Measurements from ENCODE around the gene CASZ1.
A peak's percentile ranks its signal among the peaks of the same experiment; 100 is the strongest.

Gene CASZ1

DNA sequence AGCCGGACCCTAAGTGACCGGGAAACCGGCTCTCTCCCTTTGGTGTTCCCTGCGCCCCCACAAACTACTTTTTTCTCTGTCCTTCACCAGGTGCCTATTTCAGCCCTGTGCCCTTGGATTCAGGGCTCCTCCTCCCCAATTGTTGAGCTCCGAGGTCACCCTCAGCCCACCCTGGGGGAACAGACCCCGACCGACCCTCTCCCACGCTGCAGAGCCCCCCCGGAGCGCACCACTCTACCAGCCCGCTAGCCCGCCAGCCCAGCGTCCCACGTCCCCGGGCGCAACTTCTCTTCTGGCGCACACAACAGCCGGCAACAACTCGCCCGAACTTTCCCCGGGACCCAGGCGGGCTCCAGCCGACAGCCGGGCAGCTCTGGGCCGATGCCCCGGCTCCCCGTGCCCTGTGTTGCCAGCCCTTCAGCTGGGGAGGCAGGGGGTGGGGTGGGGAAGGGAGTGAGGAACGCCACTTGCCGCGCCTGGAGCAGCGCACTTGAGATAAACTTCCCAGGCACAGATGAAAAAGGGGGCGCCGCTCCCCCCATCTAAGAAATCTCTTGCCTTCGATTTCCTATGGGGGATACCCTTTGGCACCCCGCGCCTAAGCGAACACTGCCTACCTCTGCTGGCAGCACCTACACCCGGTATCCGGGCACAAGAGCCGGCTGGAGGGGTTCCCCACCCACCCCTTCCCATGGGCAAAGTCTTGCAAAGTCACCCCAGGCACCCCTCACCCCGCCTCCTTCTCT, 997 bp downstream of the CASZ1 start:
- DNase-seq = no peak

DNA sequence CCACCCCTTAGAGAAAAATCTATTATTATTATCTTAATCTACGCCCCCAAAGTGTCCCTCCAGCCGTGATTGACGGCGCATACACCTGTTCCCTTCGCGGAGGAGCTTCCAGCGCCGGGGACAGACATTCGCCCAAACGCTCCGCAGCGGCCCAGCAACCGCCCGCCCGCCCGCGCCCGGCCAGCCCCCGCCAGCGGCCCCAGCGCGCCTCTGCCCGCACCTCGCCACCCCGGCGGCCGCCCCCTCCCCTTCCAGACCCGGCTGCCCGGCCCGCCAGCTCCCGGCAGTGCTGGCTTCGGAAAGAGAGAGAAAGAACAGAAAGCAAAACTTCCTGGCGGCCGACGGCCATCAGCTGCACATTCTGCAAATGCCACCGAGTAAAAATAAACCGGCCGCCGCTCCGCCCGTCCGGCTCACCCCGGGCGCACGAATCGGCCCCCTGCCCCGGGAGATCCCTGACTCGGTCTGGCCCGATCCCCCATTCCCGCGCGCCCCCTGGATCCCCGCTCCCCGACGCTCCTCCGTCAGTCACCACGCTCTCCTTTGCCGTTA, 1.6 kb downstream of the CASZ1 start:
- no peak for DNase-seq

DNA sequence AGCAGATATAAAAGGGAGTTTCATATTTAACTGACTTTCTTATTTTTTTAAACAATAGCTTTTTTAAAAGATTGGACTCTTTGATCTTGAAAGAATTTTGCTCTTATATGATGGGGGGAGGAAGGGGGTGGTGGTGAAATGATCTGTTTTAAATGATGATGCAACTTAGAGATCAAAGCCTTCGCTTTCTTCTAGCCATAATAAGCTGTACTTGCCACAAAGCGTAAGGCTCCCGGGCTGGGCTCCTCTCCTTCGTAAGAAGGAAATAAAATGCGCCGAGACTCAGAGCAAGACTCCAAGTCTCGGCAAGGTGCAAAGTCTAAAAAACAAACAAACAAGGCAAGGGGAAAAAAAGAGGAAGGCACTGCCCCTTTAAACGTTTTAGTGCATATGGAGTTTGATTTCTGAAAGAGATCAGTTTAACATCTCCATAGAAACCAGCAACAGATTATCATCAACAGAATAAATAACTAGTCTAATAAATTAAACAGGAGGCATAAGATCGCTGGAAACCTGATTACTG, 3.3 kb downstream of the CASZ1 start:
- peak; percentile 53 for DNase-seq

DNA sequence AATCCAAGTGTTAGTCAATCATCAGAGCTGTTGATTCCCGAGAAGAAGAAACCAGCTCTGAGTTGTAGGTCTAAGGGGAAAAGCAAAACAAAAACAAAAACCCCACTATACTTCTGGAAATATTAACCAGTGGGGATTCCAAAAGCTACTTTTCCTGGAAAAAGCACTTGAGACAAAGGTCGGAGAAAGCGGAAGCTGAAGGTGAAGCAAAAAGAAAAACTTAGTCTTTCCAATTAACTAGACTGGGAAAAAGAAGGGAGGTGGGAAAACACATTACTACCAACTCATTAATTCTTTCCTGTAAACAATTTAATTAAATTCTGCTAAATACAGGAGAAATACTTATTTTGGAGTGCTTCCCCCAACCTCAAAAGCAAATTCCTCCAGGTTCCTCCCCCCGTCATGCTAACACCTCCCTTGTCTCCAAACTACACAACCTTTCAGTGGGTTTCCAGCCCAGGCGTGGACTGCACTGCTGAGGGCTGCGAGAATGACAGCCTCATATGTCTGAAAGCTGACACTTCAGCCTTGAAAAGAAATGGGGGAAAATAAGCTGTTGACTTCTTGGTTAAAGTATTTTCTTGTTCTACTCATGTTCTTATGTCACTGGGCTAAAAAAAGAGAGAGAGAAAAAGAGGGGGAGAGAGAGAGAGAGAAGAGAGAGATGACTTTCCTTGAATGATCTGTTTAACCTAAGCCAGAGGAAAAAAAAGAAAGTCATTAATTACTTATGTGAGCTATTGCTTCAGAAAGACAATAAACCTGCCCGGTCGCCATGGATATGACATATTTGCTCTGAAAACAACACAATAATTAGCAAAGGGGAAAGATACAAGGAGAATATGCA, 5.1 kb downstream of the CASZ1 start:
- DNase-seq = peak; percentile 44

DNA sequence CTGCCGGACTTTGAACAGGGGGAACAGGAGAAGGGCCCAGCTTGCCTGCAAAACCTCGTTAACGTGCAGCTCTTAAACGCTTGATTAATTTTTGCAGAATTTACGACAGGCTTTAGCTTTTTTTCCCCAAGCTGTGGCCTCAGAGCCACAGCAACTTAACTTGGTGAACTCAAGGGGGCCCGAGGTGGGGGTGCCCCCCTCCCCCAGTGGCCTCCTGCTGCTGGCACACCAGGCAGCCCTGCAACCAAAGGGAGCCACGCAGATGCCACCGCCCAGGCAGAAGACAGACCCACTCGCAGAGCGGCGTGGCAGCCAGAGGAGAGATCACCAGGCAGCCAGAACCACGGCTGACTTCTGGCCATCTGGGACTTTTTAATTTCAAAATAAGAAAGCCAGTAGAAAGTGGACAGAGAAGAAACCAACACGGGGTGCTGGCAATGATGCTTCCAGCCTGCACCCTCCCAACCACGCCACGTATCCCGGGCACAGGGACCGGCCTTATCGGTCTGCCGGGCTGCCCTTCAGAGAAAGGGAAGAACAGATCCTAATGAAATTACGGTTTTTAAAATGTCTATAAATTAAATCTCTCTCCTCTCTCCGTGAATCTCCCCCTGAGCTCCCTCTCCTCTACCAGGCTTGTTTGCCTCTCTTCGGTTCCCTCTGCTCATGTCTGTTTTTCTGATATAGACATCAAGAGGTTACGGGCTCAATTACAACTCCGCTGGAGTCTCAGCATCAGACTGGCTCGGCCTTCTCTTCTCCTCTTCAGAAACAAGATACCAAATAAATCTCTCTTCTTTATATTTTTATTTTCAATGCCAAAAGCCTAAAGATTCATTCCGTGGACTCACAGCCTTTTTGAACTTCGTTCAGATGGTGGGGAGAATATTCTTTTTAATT, 6.4 kb downstream of the CASZ1 start:
- DNase-seq = no peak

DNA sequence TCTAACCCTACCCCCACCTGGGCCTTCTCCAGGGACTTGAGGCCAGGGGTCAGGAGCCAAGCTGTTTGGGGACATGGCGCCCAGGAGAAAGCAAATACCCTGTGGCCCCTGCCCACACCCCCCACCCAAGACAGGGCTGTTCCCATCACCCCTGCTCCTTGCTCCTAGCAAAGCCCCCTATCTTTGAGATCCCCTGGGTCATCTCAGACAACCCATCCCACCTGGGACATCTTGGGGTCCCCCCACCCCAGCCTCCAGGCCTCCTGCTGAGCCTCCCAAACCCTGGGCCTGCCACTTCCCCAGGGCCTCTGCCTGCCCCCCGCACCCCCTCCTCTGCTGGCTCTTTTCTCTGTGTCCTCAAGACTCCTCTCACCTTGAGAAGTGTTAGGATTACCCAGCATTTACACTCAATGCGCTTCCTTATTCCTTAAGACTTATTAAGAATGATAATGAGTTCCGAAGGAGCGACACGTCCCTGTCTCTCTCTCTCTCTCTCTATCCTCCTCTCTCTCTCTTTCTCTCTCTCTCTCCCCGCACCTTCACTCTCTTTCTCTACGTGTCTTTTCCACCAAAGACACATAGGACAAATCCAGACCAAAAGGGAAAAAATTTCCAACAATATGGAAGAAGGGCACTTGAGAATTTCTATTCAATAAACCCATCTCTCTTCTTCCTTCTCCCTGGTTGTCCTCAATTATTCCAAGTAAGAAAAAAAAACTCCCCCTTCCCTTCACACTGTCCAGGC, 7.2 kb downstream of the CASZ1 start:
- no peak for DNase-seq

DNA sequence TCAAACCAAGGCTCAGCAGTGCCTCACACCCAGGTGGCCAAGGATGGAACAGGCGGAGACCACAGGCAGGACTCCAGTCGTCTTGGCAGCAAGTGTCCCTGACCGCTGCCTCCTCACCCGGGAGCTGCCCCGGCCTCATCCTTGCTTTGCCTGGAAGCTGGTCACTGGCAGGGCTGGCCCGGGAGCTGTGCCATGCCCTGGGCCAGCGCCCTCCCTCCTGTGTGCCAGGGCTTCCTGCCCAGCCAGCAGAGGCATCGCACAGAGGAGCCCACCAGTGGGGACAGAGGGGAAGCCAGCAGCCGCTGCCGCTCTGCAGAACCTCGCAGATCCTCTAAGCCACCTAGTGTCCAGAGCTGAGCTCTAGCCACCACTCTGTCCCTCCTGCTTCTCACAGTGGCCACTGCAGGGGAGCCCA, 7.8 kb downstream of the CASZ1 start:
- DNase-seq = no peak

DNA sequence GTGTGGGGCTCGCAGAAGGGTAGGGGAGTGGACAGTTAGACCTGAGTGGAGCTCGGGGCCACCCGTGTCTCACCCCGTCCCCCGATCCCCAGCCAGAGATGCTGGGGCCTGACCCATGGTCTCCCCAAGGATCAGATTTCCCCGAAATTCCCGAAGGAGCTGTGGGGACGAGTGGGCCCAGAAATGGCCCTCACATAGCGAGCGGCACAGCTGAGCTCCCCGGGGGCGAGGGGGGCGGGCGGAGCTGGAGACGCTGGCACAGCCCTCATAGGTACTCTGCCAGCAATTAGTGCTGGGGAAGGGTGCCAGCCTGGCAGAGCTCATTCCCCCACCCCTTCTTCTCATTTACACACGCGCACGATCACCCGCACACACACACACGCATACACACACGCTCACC, 9.2 kb downstream of the CASZ1 start:
- no peak for DNase-seq

DNA sequence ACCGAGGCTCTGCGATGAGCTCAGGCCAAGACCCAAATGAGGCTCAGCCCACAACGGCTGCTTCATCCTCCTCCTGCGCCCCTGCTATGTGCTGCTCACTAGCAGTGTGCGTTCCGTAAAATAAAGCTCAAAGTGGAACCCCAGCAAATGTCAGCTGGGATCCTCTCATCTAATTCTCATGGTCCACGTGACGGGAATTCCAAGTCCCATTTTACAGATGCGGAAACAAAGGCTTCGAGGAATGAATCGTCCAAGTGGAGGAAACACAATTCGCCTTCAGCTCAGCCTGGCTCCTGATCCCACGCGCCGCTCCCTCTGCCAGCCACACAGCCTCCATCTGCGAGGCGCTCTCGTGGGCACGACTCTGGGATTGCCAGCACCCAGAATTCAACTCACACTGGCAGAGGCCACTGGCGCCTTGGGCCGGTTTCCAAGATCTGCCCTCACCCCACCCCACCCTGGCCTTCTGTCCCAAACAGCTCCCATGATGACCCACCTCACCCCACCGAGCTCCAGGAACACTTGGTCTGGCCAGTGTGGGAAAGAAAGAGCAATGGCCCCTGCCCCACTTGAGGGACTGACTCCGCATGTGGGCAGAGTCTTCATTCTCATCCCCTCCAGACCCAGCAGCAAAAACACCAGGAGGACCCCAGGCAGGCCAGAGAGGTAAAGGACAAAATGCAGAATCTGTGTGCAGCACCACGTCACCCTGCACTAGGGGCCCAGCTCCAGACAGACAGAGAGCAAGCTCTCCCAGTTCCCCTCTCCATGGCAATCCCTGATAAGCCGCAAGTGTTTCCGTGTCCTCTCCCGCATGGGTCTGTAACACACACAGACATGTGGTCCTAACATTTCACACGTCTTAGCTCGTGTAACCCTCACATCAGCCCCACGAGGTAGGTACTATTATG, 10.5 kb downstream of the CASZ1 start:
- no peak for DNase-seq

DNA sequence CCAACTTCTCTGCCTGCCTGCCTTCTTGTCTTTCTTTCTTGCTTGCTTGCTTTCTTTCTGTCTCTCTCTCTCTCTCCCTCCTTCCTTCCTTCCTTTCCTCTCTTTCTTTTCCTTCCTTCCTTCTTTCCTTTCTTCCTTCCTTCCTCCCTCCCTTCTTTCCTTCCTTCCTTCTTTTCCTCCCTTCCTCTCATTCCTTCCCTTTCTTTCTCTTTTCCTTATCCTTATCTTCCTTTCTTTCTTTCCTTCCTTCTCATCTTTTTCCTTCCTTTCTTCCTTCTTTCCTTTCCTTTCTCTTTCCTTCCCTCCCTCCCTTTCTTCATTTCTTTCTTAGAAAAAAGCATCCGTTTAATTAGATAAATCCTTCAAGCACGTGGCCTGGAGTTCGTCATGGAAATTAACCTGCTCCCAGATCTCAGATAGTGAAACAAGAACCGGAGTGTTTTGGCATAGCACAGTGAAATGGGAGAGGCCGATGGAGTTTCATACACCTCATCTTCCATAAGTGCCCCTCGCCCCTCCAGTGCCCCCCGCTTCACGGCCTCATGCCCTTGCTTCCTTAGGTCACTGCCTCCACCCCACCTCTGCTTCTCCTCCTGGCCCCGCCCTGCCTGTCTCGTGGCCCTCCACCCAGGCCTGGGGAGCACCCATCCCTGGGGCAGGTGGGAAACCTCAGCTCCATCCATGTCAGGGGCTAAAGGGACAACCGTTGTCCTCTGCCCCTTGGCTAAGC, 11.3 kb downstream of the CASZ1 start:
- no peak for DNase-seq

DNA sequence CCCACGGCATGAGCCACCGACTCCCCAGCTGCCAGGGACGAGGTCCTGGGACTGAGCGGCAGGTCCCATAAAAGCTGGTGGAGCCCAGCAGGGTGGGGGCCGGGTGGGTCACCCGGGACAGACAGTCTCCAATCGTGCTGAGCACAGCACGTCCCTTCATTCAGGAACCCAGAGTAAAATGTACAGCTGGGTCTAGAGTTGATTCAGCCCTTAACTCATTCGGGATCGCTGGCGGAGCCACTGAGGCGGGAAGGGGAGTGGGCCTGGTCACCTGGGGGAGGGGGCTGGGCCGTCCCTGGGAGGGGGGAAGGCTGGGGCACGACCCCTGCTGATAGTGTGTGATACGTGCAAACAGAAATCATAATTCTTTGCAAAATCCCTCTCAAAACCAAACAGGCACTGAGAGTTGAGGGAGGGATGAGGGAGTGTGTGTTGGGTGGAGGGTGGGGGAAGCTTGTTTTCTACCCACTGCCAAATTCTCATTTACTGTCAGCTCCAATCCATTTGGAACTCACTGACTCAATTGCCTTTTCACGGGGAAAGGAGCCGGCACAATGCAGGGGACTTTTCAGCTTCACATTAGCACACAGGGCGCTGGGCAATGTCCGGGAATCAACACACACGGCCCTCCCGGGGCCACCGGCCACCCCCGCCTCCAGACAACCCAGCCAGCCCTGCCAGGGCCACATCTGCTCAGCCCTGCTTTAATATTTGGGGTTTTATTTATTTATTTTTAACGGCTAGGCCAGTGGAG, 13.8 kb downstream of the CASZ1 start:
- no peak for DNase-seq

DNA sequence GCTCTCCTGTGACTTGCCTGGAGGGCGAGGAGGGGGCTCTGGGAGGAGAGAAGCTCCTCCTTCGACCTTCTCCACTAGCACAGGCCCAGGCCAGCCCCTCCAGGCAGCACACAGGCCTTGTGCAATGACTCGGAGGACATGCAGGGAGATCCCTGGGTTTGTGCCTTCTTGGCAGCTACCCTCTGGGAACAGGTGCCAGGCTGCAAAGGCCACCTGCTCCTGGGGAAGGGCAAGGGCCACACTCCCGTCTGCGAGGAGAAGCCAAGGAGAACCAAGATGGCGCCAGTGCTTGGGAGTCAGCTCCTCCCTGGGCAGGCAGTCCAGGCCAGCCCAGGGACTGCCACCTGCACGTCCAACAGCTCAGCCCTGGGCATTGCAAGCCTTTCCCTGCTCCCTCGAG, 15.3 kb downstream of the CASZ1 start:
- DNase-seq = no peak

DNA sequence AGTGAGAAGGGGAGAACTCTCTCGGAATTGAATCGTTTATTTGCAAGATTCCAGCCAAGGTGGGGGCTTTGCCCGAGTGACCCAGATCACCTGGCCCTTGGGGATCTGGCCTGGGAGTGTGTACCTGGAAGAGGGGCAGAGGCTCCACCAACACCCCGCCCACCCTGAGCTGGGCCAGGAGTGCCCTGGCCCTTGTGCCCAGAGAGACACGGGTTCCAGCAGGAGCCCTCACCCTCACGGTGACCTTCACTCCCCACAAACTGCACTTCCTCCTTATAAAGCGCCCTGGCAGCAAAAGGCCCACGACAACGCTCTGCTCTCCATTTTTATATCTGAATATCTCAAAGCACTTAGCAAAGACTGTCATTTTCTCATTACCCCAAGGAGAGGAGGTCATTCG, 16.6 kb downstream of the CASZ1 start:
- no peak for DNase-seq

DNA sequence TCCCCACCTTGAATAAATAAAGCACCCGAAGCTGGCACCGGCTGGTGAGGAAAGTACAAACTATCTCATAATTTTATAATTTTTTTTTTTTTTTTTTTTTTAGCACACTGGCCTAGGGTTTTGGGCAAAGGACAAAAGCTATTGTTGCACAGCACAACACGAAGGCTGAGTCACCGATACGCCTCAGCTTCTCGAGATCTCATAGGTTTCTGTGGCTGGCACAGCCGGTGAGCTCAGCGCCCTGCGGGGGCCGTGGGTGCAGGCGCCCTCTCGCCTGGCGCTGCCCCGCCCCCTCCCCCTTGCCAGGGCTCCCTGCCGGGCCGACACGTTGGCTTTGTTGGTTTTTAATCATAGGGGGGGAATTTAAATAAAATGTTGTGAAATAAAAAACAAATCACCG, 17.2 kb downstream of the CASZ1 start:
- peak; percentile 94 for DNase-seq

DNA sequence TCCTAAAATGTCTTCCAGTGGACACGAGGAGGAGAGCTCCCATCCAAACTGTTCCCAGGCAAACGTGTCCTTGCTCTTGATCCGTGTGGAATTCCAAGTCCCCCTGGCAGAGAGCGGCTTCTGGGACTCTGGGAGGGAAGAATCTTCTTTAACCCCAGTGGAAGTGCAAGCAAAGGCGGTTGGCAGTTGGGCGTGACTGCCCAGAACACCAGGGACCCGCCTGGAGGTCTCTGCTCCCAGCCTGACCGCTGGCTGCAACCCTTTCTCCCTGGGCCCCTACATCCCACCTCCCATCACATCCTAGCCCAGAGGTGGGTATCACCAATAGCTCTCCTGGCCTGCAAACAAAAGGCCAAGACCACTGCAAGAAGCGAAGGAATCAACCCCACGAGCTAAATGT, 17.8 kb downstream of the CASZ1 start:
- DNase-seq = no peak

DNA sequence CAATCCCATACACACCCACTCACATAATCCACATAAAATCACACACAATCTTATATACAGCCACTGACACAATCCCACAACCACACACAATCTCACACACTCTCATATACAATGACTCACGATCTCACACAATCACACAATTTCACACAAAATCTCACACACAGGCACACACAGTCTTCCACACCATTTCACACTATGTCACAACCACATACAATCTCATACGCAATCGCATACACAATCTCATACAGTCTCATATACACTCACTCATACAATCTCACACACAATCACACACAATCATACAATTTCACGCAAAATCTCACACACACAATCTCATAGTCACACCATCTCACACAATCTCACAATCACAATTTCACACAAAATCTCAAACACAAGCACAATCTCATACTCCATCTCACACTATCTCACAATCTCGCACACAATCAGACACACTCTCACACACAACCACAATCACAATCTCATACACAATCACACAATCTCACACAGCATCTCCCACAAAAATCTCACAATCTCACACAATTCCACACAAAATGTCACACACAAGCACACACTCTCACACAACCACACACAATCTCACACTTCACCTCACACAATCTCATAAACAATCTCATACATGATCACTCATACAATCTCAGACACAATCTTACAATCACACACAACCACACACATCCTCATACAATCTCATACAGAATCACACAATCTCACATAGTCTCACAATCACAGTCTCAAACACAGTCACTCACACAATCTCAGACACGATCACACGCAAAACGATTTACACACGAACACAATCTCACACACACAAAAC, 18.5 kb downstream of the CASZ1 start:
- no peak for DNase-seq

DNA sequence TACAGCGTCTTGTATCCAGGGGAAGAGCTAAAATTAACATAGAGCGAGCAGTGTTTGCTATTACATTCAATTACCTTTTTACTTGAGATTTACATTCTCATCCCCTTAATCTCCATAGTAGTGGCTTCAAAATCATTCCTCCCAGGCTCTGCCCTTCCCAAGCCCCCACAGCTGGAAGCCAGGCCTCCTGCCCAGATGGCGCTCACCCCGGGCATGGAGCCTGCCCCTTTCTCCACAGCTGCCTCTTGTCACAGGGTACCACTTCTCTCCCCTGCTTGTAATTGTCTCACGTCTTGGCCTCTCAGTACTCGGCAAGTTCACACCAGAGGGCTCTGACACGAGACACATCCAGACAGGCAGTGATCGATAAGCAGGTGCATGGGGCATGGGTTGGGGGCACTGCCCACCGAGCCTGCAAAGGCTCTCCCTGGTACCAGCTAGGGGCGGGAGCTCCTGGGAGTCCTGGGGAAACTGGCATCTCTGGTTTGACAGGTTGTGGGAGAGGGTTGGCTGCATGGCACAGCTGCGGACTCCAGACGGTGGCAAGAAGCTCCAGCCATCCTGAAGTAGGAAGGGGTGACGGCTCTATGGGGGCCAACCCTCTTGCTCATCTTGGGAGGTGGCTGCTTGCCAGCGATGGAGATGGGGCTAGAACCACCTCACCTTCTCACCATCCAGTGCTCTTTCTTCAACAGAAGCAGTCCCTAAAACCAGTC, 20.1 kb downstream of the CASZ1 start:
- DNase-seq = no peak

DNA sequence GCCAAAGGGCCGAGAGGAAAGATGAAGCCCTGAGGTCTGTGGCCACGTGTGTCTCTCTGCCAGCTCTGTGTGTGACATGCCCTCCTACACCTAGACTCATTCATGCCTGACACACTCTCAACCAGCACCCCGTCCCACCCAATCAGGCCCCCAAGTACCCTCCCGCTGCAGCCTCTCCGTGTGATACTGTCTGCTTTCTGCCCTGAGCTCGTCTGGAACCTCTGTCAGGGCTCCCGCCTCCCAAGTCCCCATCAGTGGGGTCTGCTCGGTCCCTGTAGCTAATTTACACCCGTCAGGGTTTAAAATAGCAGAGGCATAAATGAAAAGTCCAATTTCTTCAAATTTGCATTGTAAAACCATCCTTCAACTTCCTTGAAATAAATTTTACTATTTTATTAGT, 20.7 kb downstream of the CASZ1 start:
- DNase-seq = no peak
